ENCODE results near the gene EXTL1. TPM values are rescaled to one million over a fixed set of nuclear protein-coding genes. Genes with fewer than 3 reads are reported as not detected.

EXTL1 gene
- total RNA-seq, 1 donor from 2014 or later: 26.4 TPM

DNA sequence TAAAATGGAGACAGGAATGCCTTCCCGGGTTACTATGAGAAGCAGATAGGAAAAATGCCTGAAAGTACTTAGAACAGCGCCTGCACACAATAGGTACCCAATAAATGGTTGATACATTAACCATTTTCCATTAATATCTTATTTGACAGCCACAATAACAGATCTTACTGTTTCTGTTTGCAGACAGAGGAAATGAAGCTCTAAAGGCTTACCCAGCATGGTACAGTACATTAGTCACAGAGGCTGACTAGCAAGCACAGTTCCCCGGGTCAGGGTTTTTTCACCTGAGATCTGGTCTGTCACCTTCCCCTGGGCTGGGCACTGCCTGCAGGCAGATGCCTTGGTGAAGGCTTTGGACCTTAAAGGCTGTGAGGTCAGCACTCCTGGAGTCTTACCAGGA is 43.0 kb downstream of the EXTL1 start:
- DNase-seq (ENCODE audit: low read depth): no peak
- Mint-ChIP-seq H3K9me3 (ENCODE audit: unreplicated experiment) (no peaks in the 10 kb centered on the region), H3K36me3 (ENCODE audit: low read depth, unreplicated experiment) (no peaks in the 10 kb centered on the region), H3K4me1 (ENCODE audit: low read depth, unreplicated experiment) (no peaks in the 10 kb centered on the region), H3K27ac (ENCODE audit: unreplicated experiment) (no peak overlapping the region), H3K27me3 (ENCODE audit: low read depth, unreplicated experiment) (peaks cover 55% of the 10 kb centered on the region), H3K4me3 (ENCODE audit: unreplicated experiment) (no peak overlapping the region)
- Histone ChIP-seq H3K4me3 (ENCODE audit: insufficient read depth, low read depth, low read length) (no peak overlapping the region), H3K27ac (ENCODE audit: low read depth, low read length) (no peak overlapping the region), H3K4me2 (ENCODE audit: low read length) (no peak overlapping the region), H4K20me1 (ENCODE audit: insufficient read depth, low read length) (no peaks in the 10 kb centered on the region), H3K9ac (ENCODE audit: low read length) (no peak overlapping the region), H3K27me3 (ENCODE audit: insufficient read depth, low read length) (peaks cover 36% of the 10 kb centered on the region), H3K9me3 (ENCODE audit: insufficient read depth, low read depth, low read length) (no peaks in the 10 kb centered on the region), H3K79me2 (ENCODE audit: insufficient read depth, low read length) (no peaks in the 10 kb centered on the region), H3K4me1 (ENCODE audit: insufficient read depth, low read length) (no peaks in the 10 kb centered on the region), H2AFZ (ENCODE audit: low read depth, low read length) (no peak overlapping the region), H3K36me3 (ENCODE audit: insufficient read depth, low read length) (no peaks in the 10 kb centered on the region)
- no peak for TF ChIP-seq EZH2 (IDR thresholded peaks at IDR 0.05; ENCODE audit: insufficient read depth, low read length)
- TF ChIP-seq, protein P1, sequence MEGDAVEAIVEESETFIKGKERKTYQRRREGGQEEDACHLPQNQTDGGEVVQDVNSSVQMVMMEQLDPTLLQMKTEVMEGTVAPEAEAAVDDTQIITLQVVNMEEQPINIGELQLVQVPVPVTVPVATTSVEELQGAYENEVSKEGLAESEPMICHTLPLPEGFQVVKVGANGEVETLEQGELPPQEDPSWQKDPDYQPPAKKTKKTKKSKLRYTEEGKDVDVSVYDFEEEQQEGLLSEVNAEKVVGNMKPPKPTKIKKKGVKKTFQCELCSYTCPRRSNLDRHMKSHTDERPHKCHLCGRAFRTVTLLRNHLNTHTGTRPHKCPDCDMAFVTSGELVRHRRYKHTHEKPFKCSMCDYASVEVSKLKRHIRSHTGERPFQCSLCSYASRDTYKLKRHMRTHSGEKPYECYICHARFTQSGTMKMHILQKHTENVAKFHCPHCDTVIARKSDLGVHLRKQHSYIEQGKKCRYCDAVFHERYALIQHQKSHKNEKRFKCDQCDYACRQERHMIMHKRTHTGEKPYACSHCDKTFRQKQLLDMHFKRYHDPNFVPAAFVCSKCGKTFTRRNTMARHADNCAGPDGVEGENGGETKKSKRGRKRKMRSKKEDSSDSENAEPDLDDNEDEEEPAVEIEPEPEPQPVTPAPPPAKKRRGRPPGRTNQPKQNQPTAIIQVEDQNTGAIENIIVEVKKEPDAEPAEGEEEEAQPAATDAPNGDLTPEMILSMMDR (IDR thresholded peaks at IDR 0.05; ENCODE audit: insufficient read depth, low read depth, low read length): no peak
- no peak for FAIRE-seq

DNA sequence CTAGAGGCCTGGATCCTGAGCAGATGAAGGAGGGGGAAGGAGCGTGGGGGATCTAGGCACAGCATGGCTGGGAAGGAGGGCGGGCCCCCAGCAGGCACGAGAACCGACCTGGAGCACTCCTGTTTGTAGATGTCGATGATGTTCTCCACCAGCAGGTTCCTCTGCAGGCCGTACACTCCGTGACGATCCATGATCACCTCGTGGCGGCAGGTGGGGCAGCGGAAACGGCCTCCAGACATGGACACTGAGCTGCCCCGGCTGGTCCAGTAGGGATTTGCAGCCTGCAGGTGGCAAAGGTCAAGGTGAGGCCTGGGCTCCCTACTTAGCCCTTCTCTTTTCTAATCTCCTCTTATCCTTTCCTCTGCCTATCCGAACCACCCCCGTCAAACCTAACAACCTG is 44.6 kb downstream of the EXTL1 start:
- H3K9me3 Mint-ChIP-seq (ENCODE audit: unreplicated experiment): no peaks in the 10 kb centered on the region
- FAIRE-seq (no peak), DNase-seq (ENCODE audit: low read depth) (no peak)
- no peak overlapping the region for H3K4me3 Mint-ChIP-seq (ENCODE audit: unreplicated experiment)
- no peaks in the 10 kb centered on the region for H4K20me1 ChIP-seq (ENCODE audit: insufficient read depth, low read length)
- H3K36me3 ChIP-seq (ENCODE audit: insufficient read depth, low read length): no peaks in the 10 kb centered on the region
- no peaks in the 10 kb centered on the region for H3K9me3 ChIP-seq (ENCODE audit: insufficient read depth, low read depth, low read length)
- H3K79me2 ChIP-seq (ENCODE audit: insufficient read depth, low read length): no peaks in the 10 kb centered on the region
- no peak overlapping the region for H3K9ac ChIP-seq (ENCODE audit: low read length)
- H3K27ac ChIP-seq (ENCODE audit: low read depth, low read length): no peak overlapping the region
- H3K27me3 Mint-ChIP-seq (ENCODE audit: low read depth, unreplicated experiment): peaks cover 45% of the 10 kb centered on the region
- H3K36me3 Mint-ChIP-seq (ENCODE audit: low read depth, unreplicated experiment): no peaks in the 10 kb centered on the region
- H3K4me1 Mint-ChIP-seq (ENCODE audit: low read depth, unreplicated experiment): no peaks in the 10 kb centered on the region
- no peak overlapping the region for H3K4me3 ChIP-seq (ENCODE audit: insufficient read depth, low read depth, low read length)
- peaks cover 33% of the 10 kb centered on the region for H3K27me3 ChIP-seq (ENCODE audit: insufficient read depth, low read length)
- TF ChIP-seq, protein P1 (IDR thresholded peaks at IDR 0.05; ENCODE audit: insufficient read depth, low read depth, low read length): no peak
- TF ChIP-seq EZH2 (IDR thresholded peaks at IDR 0.05; ENCODE audit: insufficient read depth, low read length): no peak
- no peaks in the 10 kb centered on the region for H3K4me1 ChIP-seq (ENCODE audit: insufficient read depth, low read length)
- H3K4me2 ChIP-seq (ENCODE audit: low read length): no peak overlapping the region
- H2AFZ ChIP-seq (ENCODE audit: low read depth, low read length): no peak overlapping the region
- H3K27ac Mint-ChIP-seq (ENCODE audit: unreplicated experiment): no peak overlapping the region

DNA sequence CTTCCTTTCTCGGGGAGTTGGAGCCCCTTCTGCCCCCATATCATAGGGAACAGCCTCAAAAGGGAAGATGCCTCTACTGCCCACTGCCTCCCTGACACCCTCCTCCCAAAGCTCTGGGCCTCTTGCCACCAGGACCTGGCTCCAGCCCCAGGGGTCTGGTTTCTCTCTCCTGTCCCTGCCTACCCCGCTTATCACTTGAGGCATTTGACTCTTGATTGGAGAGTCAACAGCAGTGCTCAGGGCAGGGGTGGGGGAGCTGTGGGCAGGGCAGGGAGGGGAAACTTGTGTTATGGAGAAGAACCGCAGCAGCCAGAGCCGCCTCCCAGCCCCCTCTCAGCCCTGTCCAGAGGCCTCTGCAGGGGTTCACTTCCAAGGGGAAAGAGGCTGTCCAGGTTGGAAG is 45.3 kb downstream of the EXTL1 start:
- no peak overlapping the region for H3K4me3 Mint-ChIP-seq (ENCODE audit: unreplicated experiment)
- no peak overlapping the region for H3K27ac ChIP-seq (ENCODE audit: low read depth, low read length)
- no peak overlapping the region for H3K9ac ChIP-seq (ENCODE audit: low read length)
- H3K4me1 Mint-ChIP-seq (ENCODE audit: low read depth, unreplicated experiment): no peaks in the 10 kb centered on the region
- H3K4me1 ChIP-seq (ENCODE audit: insufficient read depth, low read length): no peaks in the 10 kb centered on the region
- no peak for FAIRE-seq
- H3K27me3 Mint-ChIP-seq (ENCODE audit: low read depth, unreplicated experiment): peaks cover 41% of the 10 kb centered on the region
- TF ChIP-seq, protein P1 (IDR thresholded peaks at IDR 0.05; ENCODE audit: insufficient read depth, low read depth, low read length): no peak
- no peak for TF ChIP-seq EZH2 (IDR thresholded peaks at IDR 0.05; ENCODE audit: insufficient read depth, low read length)
- no peaks in the 10 kb centered on the region for H4K20me1 ChIP-seq (ENCODE audit: insufficient read depth, low read length)
- peaks cover 29% of the 10 kb centered on the region for H3K27me3 ChIP-seq (ENCODE audit: insufficient read depth, low read length)
- H3K9me3 Mint-ChIP-seq (ENCODE audit: unreplicated experiment): no peaks in the 10 kb centered on the region
- no peaks in the 10 kb centered on the region for H3K36me3 ChIP-seq (ENCODE audit: insufficient read depth, low read length)
- no peak overlapping the region for H3K4me2 ChIP-seq (ENCODE audit: low read length)
- no peak for DNase-seq (ENCODE audit: low read depth)
- no peaks in the 10 kb centered on the region for H3K79me2 ChIP-seq (ENCODE audit: insufficient read depth, low read length)
- H3K36me3 Mint-ChIP-seq (ENCODE audit: low read depth, unreplicated experiment): no peaks in the 10 kb centered on the region
- no peaks in the 10 kb centered on the region for H3K9me3 ChIP-seq (ENCODE audit: insufficient read depth, low read depth, low read length)
- H2AFZ ChIP-seq (ENCODE audit: low read depth, low read length): no peak overlapping the region
- no peak overlapping the region for H3K4me3 ChIP-seq (ENCODE audit: insufficient read depth, low read depth, low read length)
- H3K27ac Mint-ChIP-seq (ENCODE audit: unreplicated experiment): no peak overlapping the region
